Prostate gland (tissue), 2 donors: ENCODE measurements around the gene WDFY4.

Experiments used
- CTCF ChIP-seq, 4 experiments: fragments of 200-600 bp in 2 of 4; fragments of 450-650 bp in 2 of 4; sonication (generic) in 2 of 4; IDR thresholded peaks; 1 replicate in 3 of 4; 2 replicates in 1 of 4; pipeline ENCODE4 v1.5.1; 2016 to 2019; ENCODE audit warnings: antibody characterized with exemption in 4 of 4, mild to moderate bottlenecking in 2 of 4, moderate library complexity in 2 of 4
- POLR2A ChIP-seq: fragments of 450-650 bp; IDR thresholded peaks from one replicate; pipeline ENCODE4 v1.6.1; 2016; ENCODE audit warnings: antibody characterized with exemption, mild to moderate bottlenecking
- POLR2AphosphoS5 ChIP-seq: sonication (generic); formaldehyde crosslinking; IDR thresholded peaks from one replicate; pipeline ENCODE4 v1.6.1; 2017; ENCODE audit warnings: antibody characterized with exemption

DNA sequence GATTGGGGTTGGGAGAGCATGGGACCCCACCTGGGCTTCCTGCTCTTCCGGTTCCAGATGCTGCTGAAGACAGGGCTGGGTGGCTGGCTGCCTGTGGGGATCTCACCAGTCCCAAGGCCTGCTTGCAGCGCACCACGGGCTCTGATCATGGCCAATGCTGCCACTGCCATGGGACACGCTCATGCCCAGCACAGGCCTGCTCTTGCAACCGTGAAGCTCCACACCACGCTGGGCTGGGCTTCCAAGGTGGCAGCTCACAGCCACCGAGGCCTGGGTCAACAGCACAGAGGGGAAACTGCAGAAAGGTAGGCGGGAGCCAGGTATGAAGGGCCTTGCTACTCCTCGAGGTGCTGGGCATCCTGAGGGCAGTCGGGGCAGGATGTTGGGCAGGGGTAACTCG, 327.1 kb downstream of the WDFY4 start:
- TF ChIP-seq CTCF (IDR thresholded peaks at IDR 0.05) (no peak), POLR2A (no peak), POLR2AphosphoS5 (no peak)
